HPDE6-E6E7 (cell line): ENCODE data around the gene CEACAM16.
"Not testable (repeated sequence)": the region's sequence is repeated elsewhere in the genome, so short reads cannot be mapped to it uniquely, and the experiment has no call there.

Experiments used
- DNase-seq: peaks from one replicate; pipeline ENCODE4 v3.0.0; 2011; ENCODE audit warnings: missing footprints; ENCODE audit errors: extremely low spot score

Gene CEACAM16

DNA sequence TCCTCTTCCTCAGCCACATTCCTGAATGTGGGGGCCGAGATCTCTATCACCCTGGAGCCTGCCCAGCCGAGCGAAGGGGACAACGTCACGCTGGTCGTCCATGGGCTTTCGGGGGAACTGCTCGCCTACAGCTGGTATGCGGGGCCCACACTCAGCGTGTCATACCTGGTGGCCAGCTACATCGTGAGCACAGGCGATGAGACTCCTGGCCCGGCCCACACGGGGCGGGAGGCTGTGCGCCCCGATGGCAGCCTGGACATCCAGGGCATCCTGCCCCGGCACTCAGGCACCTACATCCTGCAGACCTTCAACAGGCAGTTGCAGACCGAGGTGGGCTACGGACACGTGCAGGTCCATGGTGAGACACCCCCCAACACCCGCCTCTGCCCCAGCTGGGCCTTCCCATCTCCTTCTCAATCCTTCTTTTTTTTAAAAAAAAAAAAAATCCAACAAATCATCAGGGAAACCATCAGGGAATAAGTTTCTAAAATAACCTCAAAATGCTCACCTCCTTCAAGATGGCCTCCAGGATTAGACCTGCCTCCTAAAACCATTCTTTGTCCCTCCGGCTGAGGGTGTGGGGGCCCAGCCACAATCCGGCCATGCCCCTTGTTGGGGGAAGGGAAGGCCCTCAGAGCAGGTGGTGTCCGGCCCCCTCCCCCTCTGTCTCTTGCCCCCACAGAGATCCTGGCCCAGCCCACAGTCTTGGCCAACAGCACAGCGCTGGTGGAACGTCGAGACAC lies 4.6 kb downstream of the CEACAM16 start:
- DNase-seq: no peak

DNA sequence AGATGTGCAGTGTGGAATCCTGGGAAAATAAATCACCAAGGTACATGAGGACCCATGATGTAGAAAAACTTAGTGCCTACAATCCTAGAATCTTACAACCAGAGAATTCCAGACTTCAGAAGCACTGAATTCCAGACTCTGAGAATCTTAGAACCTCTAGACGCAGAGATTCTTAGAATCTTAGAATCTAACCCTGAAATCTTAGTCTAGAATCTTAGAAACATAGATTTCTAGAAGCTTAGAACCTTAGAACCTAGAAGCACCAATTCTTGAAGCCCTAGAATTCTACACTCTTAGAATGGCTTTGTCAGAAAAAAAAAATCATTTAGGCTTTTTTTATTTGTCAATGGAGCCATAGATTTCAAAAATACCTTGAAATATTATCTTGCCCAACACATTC lies 6.0 kb downstream of the CEACAM16 start:
- no peak for DNase-seq

DNA sequence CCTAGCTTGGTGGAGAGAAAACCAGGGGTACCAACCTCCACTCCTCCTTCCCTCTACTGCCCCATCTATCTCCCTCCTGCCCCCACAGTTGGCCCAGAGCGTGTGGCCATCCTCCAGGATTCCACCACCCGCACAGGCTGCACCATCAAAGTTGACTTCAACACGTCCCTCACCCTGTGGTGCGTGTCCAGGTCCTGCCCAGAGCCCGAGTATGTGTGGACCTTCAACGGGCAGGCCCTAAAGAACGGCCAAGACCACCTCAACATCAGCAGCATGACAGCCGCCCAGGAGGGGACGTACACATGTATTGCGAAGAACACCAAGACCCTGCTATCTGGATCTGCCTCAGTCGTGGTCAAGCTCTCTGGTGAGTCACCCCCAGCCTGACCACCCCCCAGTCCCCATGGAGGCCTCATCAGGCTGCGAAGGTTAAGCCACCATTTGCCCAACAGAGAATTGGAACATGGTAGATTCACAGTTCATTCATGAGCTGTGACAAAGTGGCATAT lies 6.6 kb downstream of the CEACAM16 start:
- DNase-seq: no peak

DNA sequence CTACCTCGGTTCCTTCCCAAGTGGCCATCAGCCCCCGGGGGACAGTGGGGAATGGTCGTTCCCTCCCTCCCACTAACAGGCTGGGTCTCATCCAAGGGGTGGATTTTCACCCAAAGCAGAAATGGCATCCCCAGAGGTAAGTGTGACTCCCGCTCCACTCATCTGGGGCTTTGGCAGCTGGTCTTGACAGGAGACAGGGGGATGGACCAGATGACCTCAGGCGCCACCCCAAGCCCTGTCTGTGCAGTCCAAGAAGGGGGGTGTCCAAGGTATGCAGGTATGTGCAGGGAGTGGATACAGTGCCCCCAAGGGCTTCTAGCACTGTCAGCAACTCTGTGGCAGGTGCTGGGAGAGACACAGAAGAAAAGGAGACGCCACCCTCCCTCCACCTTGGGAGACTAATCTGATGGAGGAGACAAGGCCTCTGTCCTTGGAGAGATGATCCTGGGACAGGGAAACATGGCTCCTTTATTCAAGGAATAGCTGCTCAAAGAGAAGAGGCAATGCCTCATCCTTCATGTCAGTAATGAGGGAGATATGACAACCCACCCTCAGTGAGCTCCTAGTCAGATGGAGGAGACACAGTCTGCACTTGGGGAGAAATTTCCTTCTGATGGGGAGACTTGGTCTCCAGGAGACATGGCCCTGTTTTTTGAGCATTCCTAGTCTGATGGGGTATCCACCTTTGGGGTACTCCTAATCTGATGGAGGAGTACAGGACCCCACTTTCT lies 7.7 kb downstream of the CEACAM16 start:
- DNase-seq: no peak

DNA sequence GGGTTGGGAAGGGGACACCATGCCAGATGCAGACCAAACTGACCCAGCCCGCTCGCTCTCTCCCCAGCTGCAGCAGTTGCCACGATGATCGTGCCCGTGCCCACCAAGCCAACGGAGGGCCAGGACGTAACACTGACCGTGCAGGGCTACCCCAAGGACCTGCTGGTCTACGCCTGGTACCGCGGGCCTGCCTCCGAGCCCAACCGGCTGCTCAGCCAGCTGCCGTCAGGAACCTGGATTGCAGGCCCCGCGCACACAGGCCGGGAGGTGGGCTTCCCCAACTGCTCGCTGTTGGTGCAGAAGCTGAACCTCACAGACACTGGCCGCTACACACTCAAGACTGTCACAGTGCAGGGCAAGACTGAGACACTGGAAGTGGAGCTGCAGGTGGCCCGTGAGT lies 8.8 kb downstream of the CEACAM16 start:
- no peak for DNase-seq

DNA sequence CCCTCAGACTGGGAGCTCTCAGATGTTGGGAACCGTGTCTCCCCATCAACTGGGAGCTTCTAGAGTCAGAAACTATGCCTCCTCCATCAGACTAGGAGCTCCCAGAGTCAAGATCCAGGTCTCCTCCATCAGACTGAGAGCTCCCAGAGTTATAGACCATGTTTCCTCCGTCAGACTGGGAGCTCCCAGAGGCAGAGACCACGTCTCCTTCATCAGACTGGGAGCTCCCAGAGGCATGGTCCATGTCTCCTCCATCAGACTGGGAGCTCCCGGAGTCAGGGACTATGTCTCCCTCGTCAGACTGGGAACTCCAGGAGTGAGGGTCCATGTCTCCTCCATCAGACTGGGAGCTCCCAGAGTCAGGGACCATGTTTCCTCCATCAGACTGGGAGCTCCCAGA lies 10.0 kb downstream of the CEACAM16 start:
- no peak for DNase-seq

DNA sequence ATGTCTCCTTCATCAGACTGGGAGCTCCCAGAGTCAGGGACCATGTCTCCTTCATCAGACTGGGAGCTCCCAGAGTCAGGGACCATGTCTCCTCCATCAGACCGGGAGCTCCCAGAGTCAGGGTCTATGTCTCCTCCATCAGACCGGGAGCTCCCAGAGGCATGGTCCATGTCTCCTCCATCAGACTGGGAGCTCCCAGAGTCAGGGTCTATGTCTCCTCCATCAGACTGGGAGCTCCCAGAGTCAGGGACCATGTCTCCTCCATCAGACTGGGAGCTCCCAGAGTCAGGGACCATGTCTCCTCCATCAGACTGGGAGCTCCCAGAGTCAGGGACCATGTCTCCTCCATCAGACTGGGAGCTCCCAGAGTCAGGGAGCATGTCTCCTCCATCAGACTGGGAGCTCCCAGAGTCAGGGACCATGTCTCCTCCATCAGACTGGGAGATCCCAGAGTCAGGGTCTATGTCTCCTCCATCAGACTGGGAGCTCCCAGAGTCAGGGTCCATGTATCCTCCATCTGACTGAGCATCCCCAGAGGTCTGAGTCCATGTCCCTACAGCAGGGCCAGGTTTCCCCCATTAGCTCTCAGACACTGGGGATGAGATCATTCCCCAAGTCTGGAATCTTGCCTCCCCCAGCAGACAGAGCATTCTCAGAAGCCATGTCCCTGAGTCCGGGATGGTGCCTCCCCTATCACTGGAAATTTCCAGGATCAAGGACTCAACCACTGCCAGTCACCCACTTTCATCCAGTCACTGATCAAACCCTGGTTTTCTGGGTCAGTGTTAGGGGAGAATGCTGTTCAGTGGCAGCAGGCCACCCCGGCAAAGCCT lies 10.7 kb downstream of the CEACAM16 start:
- not testable (repeated sequence) for DNase-seq

DNA sequence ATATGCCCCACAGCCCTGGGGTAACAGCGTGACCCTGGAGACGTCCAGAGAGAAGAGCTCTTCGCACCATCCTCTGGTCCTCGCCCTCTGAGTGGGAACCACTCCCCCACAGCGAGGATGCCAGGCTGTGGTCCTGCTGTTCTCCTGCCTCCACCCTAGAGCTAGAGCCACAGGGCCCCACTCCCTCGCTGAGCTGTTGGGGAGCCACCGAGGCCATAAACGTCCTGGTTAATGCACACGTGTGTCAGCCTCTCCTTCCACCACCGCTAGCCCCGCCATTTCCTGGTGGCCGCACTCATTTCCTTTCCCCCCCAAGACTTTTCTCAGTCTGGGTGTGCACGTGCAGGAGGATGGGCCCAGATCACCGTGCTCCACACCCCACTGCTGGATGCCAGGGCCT lies 11.5 kb downstream of the CEACAM16 start:
- no peak for DNase-seq

DNA sequence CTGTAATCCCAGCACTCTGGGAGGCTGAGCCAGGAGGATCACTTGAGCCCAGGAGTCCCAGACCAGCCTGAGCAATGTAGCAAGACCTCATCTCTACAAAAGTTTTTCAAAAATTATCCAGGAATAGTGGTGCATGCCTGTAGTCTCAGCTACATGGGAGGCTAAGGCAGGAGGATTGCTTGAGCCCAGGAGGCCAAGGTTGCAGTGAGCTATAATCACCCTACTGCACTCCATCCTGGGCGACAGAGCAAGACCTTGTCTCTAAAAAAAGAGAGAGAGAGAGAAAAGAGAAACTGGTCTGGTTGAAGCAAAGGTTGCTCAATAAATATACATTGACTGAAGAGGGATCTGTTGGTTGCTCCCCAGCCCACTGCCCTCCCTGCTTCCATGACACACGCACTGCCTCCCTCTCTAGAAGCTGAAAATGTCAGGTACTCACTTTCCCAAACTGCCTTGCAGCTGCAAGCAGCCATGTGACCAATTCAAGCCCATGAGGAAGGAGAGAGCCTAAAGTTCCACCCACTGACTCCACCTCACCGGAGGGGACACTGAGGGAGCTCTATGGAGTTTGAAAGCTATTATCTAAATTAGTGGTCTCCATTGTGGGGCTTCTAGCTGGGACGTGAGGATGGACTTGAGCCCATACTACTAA lies 14.0 kb downstream of the CEACAM16 start:
- no peak for DNase-seq

DNA sequence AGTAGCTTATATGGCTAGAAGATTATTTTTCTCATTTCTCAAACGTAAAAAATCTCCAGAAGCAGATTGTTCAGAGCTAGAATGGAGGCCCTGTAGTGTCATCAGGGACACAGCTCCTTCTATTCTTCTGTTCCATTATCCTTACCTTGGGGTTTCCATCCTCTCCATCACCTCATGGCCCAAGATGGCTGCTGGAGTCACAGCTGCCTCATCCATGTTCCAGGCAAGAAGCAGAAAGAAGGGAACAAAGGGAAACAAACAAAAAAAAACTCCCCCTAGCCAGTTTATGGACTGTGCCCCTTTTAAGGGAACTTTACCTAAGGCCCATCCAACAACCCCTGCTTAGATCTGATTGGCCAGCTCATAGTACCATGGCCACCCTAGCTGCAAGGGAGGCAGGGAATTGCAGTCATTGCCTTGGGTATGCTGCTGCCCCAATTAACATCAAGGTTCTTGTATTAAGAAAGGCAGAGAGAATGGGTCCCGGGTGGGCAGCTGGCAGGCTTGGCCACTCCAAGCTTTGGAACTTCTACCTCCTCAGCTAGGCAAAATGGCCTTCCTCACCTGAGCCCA lies 15.7 kb downstream of the CEACAM16 start:
- no peak for DNase-seq

DNA sequence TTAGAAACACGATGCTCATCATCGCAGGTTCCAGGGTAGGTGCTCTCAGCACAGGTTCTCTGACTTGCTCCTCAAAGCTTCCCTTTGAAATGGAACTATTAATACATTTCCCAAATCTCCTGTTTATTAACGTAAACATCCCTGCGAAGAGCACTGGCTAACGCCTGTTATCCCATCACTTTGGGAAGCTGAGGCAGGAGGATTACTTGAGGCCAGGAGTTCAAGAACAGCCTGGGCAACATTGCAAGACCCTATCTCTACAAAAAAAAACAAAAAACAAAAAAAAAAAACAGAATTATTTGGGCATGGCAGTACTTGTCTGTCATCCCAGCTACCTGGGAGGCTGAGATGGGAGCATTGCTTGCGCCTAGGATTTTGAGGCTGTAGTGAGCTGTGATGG lies 18.7 kb downstream of the CEACAM16 start:
- no peak for DNase-seq

DNA sequence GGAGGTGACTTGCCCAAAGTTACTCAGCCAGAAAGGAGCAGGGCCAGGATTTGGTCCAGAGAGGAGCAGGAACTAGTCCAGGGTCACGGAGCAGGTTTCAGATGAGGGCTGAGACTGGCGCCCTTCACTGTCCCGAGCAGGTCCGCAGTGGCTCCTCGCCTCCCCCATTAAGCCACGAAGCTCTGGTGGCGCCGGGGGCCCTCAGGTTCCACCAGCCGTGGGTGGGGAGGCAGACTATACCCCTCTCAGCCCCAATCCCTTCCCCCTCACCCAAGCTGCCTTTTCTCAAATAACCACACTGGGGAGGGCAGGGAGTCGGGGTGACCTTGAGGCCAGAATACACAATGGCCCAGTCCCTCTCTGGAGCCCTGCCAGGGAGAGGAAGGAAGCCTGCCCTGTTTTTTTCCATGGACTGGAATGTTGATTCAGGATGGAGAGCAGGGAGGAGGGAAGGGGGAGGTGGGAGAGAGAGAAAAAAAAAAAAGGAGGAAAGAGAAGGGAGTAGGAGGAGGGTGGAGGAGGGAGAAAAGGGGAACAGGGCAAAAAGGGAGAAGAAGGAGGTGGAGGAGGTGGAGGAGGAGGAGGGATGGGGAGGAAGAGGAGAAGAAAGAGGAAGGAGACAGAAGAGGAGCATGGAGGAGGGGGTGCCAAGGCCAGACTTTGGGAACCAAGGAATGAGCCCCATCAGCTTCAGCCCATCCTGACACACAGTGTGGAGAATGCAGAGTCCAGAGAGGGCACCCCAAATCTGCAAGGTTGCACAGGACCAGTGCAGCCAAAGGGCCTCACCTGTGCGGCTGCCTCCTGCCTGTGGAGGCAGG lies 19.7 kb downstream of the CEACAM16 start:
- DNase-seq: no peak

DNA sequence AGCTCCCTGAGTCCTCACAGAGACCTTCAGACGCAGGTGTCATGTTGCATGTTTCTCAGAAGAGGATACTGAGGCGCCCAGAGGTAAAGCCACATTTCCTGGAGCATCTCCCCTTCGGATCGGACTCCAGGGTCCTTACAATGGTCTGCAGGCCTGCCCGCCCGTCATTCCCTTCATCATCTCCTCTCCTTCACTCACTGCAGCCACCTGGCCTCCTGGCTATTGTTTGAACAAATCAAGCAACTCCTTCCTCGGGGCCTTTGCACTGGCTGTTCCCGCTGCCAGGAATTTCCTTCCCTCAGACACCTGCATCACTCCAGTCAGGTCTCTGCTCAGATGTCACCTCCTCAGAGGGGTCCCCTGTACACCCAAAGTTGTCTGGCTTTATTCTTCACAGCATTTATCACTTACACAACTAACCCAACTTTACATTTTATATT lies 20.3 kb downstream of the CEACAM16 start:
- DNase-seq: no peak

DNA sequence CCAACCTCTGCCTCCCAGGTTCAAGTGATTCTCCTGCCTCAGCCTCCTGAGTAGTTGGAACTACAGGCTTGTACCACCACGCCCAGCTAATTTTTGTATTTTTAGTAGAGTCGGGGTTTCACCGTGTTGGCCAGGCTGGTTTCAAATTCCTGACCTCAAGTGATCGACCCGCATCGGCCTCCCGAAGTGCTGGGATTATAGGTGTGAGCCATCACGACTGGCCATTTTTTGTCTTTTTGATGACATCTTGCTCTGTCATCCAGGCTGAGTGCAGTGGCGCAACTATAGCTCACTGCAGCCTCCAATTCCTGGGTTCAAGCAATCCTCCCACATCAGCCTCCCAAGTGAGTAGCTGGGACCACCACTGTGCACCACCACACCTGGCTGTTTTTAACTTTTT lies 21.4 kb downstream of the CEACAM16 start:
- DNase-seq: not testable (repeated sequence)

DNA sequence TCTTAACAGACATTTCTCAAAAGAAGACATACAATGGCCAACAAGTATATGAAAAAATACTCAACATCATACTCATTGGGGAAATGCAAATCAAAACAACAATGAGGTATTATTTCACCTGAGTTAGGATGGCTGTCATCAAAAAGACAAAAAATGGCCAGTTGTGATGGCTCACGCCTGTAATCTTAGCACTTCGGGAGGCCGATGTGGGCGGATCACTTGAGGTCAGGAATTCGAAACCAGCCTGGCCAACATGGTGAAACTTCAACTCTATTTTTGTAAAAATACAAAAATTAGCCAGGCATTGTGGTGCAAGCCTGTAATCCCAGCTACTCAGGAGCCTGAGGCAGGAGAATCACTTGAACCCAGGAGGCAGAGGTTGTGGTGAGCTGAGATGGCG lies 22.0 kb downstream of the CEACAM16 start:
- DNase-seq: no peak

DNA sequence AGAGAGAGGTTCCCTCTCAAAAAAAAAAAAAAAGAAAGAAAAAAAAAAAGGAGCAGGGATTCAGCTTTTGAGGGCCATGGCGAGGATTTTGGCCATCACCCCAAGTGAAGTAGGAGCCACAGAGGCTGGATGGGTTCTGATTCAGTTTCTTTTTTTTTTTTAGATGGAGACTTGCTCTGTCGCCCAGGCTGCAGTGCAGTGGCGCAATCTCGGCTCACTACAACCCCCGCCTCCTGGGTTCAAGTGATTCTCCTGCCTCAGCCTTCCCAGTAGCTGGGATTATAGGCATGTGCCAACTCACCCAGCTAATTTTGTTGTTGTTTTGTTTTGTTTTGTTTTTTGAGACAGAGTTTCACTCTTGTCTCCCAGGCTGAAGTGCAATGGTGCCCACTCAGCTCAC lies 22.4 kb downstream of the CEACAM16 start:
- DNase-seq: not testable (repeated sequence)

DNA sequence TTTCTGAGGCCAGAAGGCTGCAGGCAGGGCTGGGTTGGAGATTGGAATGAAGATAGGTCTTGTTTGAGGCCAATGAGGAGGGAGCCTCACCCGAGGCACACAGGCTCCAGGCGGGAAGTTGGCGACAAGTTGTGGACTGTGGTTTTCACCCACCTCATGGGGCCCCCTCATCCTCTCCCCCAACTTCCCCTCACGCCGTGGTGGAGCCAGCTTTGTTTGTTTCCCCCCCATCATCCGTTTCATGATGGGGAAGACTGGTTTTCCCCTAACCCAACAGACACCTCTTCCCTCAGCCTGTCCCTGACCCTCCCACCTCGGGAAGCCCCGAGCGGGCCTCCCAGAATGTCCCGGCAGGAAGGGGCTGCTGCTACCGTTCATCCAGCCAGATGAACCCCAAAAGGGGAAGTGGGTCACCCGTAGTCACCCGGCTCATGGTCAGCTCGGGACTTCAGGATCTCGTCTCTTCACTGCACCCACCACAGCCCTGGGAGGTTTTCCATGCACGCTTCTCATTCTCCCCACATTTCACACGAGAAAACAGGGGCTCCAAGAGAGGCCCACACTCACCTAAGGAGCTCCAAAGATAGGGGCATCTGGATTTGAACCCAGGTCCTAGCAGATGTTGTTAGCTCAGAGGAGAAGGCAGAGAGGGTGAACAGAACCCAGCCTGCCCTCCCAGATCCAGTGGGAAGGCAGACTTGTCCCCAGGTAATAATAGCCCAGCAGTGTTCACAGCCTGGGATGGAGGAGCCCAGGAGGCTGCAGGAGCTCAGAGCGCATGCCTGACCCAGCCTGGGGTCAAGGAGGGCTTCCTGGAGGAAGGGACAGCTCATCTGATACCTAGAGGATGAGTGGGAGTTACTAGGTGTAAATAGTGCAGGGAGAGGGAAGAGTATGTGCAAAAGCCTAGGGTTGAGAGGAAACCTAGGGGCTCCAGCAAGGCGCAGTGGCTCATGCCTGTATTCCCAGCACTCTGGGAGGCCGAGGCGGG lies 23.5 kb downstream of the CEACAM16 start:
- no peak for DNase-seq

DNA sequence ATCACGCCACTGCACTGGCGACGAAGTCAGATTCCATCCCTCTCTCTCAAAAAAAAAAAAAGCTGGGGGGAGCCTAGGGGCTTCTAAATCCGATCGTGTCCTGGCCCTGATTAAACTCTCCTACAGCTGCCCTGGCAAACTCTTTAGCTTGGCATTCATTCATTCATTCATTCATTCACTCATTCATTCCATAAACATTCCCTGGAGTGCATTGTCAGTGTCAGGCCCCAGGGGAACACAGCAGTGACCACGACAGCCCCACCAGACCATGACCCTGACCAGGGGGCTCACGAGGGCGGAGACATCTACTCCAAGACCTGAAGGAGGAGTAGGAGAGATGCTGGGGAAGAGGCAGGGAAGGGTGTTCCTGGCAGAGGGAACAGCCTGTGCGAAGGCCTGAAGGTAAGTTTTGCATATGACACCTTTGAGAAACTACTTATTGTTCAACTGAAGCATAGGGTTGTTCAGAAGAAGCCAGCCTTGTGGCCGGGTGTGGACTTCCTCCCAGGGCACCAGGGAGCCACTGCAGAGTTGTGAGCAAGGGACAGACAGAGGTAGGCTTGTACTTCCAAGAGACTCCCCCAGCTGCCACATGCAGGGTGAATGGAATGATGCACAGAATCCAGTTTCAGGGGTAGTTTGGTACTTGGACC lies 24.5 kb downstream of the CEACAM16 start:
- no peak for DNase-seq

DNA sequence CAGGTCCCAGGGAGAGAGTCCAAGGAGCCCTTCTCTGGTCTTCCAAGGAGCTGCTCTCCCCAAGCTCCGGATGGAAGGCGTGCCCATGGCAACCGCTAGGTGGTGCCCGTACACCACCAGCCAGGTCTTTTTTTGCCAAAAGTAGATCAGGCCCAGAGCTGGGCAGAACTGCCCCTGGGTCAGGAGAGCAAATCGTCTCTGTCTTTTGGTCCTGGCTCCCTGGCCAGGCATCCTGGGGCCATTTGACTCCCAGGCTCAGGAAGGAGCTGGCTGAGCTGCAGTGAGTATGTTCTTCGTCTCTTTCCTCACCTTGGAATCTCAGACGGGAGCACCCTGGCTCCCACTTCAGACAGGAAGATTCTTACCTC lies 25.0 kb downstream of the CEACAM16 start:
- peak; percentile 71 for DNase-seq
